PC-9 (cell line): Measurements from ENCODE around the gene MYL6B.

Experiments
- CTCF ChIP-seq: fragments of 200-600 bp; sonication (generic); conservative IDR thresholded peaks from 2 replicates; pipeline ENCODE4 v1.6.1; 2017; ENCODE audit warnings: mixed run types, antibody characterized with exemption, mild to moderate bottlenecking, moderate library complexity
- EZH2 ChIP-seq: fragments of 200-600 bp; sonication (generic); IDR thresholded peaks from 2 replicates; pipeline ENCODE4 v1.8.0; 2017; ENCODE audit warnings: antibody characterized with exemption, low read depth

GRCh38 chr12:56202838-56203237 lies 50.5 kb downstream of the MYL6B start:
- no peak for TF ChIP-seq CTCF
- no peak for TF ChIP-seq EZH2
